ENCODE data around the gene SS18L1. TPM values are rescaled to one million over a fixed set of nuclear protein-coding genes. Genes with fewer than 3 reads are reported as not detected.

SS18L1 gene
- total RNA-seq, 2 experiments from 2014 or later, result 17.0 to 17.7 TPM

- Histone ChIP-seq H3K36me3 (ENCODE audit: insufficient read depth, low read length) (peaks cover 100% of the 10 kb centered on the region), H3K9me2 (ENCODE audit: insufficient read depth, low read length) (no peaks in the 10 kb centered on the region), H3K79me2 (ENCODE audit: insufficient read depth, low read depth, low read length) (no peaks in the 10 kb centered on the region), H4K20me1 (ENCODE audit: insufficient read depth, low read length) (no peaks in the 10 kb centered on the region), H3K4me2 (ENCODE audit: low read length) (peak overlapping the region; percentile 57), H3K4me3 (ENCODE audit: low read depth, low read length, poor library complexity, severe bottlenecking) (peak overlapping the region; percentile 13), H3K27ac (ENCODE audit: low read depth, low read length, poor library complexity, severe bottlenecking) (peak overlapping the region; percentile 73), H2AFZ (ENCODE audit: low read length) (no peak overlapping the region), H3K4me1 (ENCODE audit: insufficient read depth, low read length, poor library complexity, severe bottlenecking) (peaks cover 19% of the 10 kb centered on the region), H3K9me3 (ENCODE audit: low read length) (no peaks in the 10 kb centered on the region)
- POLR2A ChIA-PET, result interaction anchor here (0.6 to 1.3 kb wide), 2 partner anchors 11 to 160 kb away, joined by 3 read pairs; no protein-coding TSS in a partner anchor
- no TSS peak for BruUV-seq (replicated peaks)
- peak; percentile 63 for DNase-seq (ENCODE audit: low spot score)
- intact Hi-C loops (cut with micrococcal nuclease; ENCODE audit: unreplicated experiment), result no loop called here
- CTCF ChIA-PET (ENCODE audit: unreplicated experiment), result interaction anchor here (1.5 kb wide), 1 partner anchor 120 kb away, joined by 6 read pairs; no protein-coding TSS in a partner anchor
- no peak for TF ChIP-seq EZH2phosphoT487 (IDR thresholded peaks at IDR 0.05; ENCODE audit: borderline replicate concordance, low read depth, low read length)
- TF ChIP-seq CTCF (conservative IDR thresholded peaks at IDR 0.05; ENCODE audit: low read length), result no peak
These were observed 13.6 kb upstream of the SS18L1 start for GRCh38 chr20:62129731-62130531.

- POLR2A ChIA-PET, result no interaction called here
These were observed 11.8 kb upstream of the SS18L1 start for GRCh38 chr20:62131560-62132320.

More at GRCh38 chr20:62131560-62132320, 11.8 kb upstream of the SS18L1 start:
- H3K4me1 ChIP-seq (ENCODE audit: insufficient read depth, low read length, poor library complexity, severe bottlenecking), result peaks cover 19% of the 10 kb centered on the region
- BruUV-seq (replicated peaks), result no TSS peak
- no peaks in the 10 kb centered on the region for H3K79me2 ChIP-seq (ENCODE audit: insufficient read depth, low read depth, low read length)
- peaks cover 100% of the 10 kb centered on the region for H3K36me3 ChIP-seq (ENCODE audit: insufficient read depth, low read length)
- no peak for DNase-seq (ENCODE audit: low spot score)
- H3K9me2 ChIP-seq (ENCODE audit: insufficient read depth, low read length), result no peaks in the 10 kb centered on the region
- no peak overlapping the region for H2AFZ ChIP-seq (ENCODE audit: low read length)
- H3K27ac ChIP-seq (ENCODE audit: low read depth, low read length, poor library complexity, severe bottlenecking), result no peak overlapping the region
- 0 out of 2 replicates have a peak, but pooled peaks cover 3% of the 10 kb centered on the region for H4K20me1 ChIP-seq (ENCODE audit: insufficient read depth, low read length)
- intact Hi-C loops (cut with micrococcal nuclease; ENCODE audit: unreplicated experiment), result no loop called here
- no peak for TF ChIP-seq CTCF (conservative IDR thresholded peaks at IDR 0.05; ENCODE audit: low read length)
- TF ChIP-seq EZH2phosphoT487 (IDR thresholded peaks at IDR 0.05; ENCODE audit: borderline replicate concordance, low read depth, low read length), result no peak
- CTCF ChIA-PET (ENCODE audit: unreplicated experiment), result no interaction called here
- no peak overlapping the region for H3K4me2 ChIP-seq (ENCODE audit: low read length)
- no peak overlapping the region for H3K4me3 ChIP-seq (ENCODE audit: low read depth, low read length, poor library complexity, severe bottlenecking)
- H3K9me3 ChIP-seq (ENCODE audit: low read length), result no peaks in the 10 kb centered on the region

Data from OCI-LY7 (cell line).